RWPE1 (cell line): ENCODE data around the gene ZNF280D.

Source experiments
- CTCF ChIA-PET: fragments of 350-600 bp; sonication (Branson Sonifier 250); formaldehyde crosslinking; extraction: SDS; loops from one replicate; lab custom pipeline; 2021; lab: Yijun Ruan, JAX
- POLR2A ChIA-PET: fragments of 400-600 bp; formaldehyde crosslinking; extraction: SDS; loops from one replicate; lab custom pipeline; 2020; ENCODE audit warnings: antibody characterized with exemption; ENCODE audit not compliant: low non-redundant PET; lab: Yijun Ruan, JAX
- DNase-seq: peaks from one replicate; pipeline ENCODE4 v3.0.0; 2012; ENCODE audit warnings: low spot score
- H3K27ac ChIP-seq: fragments of 450-650 bp; 2 replicates; pipeline ENCODE4 v1.5.1; 2017
- TF ChIP-seq, protein P1 (sequence below): fragments of 450-650 bp; conservative IDR thresholded peaks from 2 replicates; pipeline ENCODE4 v1.5.1; 2017; ENCODE audit warnings: low read depth, mild to moderate bottlenecking

Gene ZNF280D

DNA sequence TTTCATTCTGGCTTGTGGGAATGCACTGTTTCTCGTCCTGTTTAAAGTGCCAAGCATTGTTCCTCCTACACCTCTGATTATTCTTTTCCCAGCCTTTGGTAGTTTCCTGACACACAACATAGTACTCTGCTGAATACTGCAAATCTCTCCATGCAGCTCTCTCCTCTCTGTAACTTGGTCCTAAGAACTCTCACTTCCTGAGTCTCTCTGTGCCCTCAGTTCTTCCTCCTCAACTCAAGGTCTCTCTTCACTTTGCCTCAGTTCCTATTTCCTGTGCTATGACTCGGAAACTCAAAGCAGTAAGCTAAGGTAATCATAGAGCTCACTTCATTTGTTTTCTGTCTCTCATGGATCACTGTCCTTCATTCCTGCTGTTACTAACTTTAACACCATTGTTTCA is 113.4 kb downstream of the ZNF280D start:
- no peak for DNase-seq
- H3K27ac ChIP-seq = no peak overlapping the region
- CTCF ChIA-PET = no interaction called here
- POLR2A ChIA-PET = no interaction called here
- TF ChIP-seq, protein P1, sequence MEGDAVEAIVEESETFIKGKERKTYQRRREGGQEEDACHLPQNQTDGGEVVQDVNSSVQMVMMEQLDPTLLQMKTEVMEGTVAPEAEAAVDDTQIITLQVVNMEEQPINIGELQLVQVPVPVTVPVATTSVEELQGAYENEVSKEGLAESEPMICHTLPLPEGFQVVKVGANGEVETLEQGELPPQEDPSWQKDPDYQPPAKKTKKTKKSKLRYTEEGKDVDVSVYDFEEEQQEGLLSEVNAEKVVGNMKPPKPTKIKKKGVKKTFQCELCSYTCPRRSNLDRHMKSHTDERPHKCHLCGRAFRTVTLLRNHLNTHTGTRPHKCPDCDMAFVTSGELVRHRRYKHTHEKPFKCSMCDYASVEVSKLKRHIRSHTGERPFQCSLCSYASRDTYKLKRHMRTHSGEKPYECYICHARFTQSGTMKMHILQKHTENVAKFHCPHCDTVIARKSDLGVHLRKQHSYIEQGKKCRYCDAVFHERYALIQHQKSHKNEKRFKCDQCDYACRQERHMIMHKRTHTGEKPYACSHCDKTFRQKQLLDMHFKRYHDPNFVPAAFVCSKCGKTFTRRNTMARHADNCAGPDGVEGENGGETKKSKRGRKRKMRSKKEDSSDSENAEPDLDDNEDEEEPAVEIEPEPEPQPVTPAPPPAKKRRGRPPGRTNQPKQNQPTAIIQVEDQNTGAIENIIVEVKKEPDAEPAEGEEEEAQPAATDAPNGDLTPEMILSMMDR = no peak

DNA sequence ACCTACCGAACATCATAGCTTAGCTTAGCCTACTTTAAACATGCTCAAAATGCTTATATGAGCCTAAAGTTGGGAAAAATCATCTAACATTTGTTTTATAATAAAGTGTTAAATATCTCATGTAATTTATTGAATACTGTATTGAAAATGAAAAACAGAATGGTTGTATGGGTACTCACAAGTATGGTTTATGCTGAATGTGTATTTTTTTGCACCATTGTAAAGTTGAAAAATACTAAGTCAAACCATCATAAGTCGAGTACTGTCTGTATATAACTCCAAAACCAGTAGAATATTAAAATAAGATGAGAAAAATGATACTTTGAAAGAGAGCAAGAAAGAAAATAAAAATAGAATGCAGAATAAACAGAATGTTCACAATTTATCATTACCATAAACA is 115.7 kb downstream of the ZNF280D start:
- DNase-seq = no peak
- ChIA-PET CTCF (no interaction called here), POLR2A (no interaction called here)
- TF ChIP-seq, protein P1 = no peak
- H3K27ac ChIP-seq = no peak overlapping the region

DNA sequence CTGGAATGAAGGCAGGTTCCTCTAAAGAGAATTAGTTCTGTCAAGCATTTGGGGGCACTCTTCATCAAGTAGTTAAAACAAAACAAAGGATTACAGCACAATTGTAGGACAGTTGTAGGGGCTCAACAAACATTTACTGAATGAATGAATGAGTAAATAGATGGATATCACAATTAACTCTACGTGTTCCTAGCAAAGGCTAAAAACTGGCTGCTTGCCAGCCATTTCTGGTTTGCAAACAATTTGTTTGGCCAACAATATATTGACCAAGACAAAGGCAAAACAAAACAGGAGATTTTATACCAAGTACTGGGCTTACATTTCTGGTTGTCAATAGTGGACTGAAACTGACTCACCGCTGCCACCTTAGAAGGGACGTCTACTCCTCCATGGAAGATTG is 116.8 kb downstream of the ZNF280D start:
- no peak overlapping the region for H3K27ac ChIP-seq
- POLR2A ChIA-PET = no interaction called here
- no peak for DNase-seq
- TF ChIP-seq, protein P1 = no peak
- CTCF ChIA-PET = no interaction called here

DNA sequence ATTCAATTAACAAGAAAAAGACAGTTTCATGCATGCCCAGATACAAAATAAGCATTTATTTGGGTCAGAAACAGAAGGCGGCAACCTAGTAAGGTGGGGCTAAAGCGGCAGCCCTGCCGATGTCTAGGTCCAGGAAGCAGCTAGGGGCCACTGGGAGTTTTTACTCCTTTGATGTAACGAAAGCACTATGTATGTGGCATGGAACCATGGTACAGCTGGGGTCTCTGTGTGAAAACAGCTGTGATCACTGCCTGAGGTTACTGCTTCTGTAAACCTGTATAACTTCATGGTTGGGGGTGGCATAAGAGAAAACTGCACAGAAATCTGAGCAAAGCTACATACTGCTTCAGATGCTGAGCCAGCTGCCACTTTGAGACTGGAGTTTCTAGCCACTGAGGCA is 119.5 kb downstream of the ZNF280D start:
- ChIA-PET POLR2A (no interaction called here), CTCF (no interaction called here)
- TF ChIP-seq, protein P1 = no peak
- DNase-seq = no peak
- H3K27ac ChIP-seq = no peak overlapping the region

DNA sequence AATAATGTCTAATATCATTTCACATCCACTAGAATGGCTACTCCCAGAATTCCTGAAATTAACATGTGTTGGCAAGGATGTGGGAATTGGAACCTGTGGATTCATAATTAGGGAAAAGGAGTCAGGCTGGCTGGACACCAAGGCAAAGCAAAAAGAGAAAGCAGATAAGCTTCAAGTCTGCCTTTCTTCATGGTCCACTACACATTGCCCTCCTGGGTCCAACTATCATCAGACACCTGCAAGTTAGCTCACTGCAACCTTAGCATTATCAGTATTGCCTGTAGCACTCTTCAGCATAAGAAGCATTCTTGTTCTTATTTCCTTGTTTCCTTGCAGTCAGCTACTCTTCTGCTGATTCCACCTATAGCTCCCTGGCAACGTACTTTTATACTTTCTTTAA is 124.3 kb downstream of the ZNF280D start:
- CTCF ChIA-PET = interaction anchor here (0.5 kb wide), 1 partner anchor 26 kb away, joined by 3 read pairs; no protein-coding TSS in a partner anchor
- H3K27ac ChIP-seq = no peak overlapping the region
- no peak for DNase-seq
- POLR2A ChIA-PET = no interaction called here
- TF ChIP-seq, protein P1 = no peak

DNA sequence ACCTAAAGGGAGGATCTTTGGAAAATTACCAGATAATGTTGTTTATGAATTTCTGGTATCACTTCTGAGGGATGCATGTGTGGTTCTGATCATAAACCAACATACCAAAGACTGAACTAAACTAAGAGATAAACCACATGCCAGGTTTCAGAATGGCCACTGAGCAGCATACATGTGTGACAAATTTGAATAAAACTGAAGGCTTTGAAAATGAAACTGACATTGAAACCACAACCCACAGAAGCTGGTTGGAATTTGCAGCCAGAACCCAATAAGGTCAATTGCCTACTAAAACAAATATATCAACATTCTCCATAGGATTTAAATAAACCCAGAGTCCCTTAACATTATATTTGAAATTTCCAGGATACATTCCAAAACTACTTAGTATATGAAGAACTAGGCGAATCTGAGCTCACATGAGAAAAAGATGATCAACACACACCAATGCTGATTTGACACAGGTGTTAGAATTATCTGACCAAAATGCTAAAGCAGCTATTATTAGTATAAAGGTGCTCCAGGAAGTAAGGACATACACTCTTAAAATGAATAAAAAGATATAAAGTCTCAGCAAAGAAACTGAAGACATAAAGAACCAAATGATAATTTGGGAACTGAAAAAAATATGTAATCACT is 125.0 kb downstream of the ZNF280D start:
- ChIA-PET POLR2A (no interaction called here), CTCF (interaction anchor here (0.5 kb wide), 1 partner anchor 26 kb away, joined by 3 read pairs; no protein-coding TSS in a partner anchor)
- TF ChIP-seq, protein P1 = no peak
- H3K27ac ChIP-seq = no peak overlapping the region
- DNase-seq = no peak
